ENCODE results near the gene CAPN7.

The CAPN7 gene

DNA sequence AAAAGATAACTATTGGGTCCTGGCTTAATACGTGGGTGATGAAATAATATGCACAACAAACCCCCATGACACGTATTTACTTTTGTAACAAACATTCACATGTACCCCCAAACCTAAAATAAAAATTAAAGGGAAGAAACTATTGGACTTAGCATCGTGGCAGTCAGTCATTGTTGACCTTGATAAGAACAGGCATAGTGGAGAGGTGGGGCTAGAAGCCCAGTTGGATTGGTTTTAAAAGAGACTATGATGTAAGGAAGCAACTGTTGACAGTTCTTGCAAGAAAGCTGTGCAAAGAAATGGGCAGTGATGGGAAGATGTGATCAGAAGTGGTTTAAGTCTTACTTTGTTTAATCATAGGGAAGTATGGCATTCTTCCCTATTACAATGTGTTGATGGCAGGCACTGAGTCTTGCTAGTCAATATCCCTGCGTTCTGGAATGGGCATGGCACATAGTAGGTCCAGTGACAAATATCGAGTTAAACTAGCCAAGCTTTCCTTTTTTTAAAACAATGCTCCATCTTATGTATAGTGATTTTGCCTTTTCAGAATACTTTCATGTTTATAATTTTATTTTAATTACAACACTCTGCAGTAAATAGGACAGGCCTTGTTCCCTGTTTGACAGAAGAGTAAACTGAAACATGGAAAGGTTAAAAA is 37.9 kb downstream of the CAPN7 start:
- no peak for FAIRE-seq
- no peak for DNase-seq (ENCODE audit: insufficient read length, low spot score)

GRCh38 chr3:15246186-15246585 is 40.1 kb downstream of the CAPN7 start:
- FAIRE-seq (no peak), DNase-seq (ENCODE audit: insufficient read length, low spot score) (no peak)

- DNase-seq (ENCODE audit: insufficient read length, low spot score) (no peak), FAIRE-seq (no peak)
Measured at GRCh38 chr3:15253023-15253697, 47.1 kb downstream of the CAPN7 start.

DNA sequence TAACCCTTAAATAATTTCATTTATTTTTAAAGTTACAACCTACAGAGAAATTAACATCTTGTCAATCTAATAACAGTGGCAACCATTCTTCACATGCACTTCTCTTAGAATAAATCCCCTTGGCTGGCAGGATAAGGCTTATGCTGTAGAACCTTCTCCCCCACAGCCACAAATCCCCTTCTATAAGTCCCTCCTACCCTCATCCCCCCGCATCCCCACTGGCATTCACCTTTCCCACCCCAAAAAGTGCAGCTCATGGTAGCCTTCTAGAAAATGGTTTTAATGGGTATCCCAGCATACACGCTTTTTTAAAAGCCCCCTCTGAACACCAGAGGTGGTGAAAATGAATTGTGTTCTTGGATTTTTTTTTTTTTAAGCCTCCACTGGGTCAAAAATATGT is 49.2 kb downstream of the CAPN7 start:
- no peak for DNase-seq (ENCODE audit: insufficient read length, low spot score)
- no peak for FAIRE-seq

DNA sequence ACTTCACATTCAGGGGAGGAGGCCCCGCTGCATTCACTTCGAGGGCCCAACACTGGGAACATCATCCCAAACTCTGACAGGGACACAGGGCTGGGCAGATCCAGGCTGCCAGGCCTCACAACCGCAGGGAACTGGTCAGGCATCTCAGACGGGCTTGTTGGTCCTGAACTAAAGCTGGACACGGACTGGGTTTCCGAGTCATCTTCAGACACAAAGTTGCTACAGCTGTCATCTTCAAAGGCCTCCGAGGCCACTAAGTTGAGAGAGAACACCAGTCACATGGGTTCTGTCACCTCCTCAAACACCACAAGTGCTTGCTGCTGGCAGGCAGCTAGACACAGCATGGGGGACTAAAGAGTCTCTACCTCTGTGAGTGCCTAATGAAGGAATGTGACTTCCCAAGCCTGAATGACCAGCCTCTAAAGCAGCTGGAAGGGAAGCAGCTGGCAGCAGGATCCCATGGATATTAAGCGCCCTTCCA is 50.9 kb downstream of the CAPN7 start:
- FAIRE-seq (no peak), DNase-seq (ENCODE audit: insufficient read length, low spot score) (no peak)

DNA sequence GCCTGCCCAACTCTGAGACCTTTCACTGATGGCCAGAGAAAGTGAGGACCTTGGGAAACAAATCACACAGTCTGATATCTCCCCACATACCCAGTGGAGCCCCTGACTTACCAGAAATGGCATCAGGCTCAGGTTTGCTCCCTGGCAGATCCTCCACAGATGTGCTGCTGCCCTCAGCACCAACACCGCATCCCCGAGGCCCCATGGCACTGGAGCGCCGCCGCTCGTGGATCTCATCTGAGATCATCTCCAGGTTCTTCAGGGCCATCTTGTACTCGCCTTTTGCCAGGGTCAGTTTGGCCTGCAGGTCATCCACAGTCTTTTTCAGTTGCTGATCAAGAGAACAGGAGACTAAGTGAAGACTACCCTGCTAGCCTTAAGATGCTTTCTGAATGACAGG is 52.7 kb downstream of the CAPN7 start:
- no peak for DNase-seq (ENCODE audit: insufficient read length, low spot score)
- no peak for FAIRE-seq

GRCh38 chr3:15260531-15260930 is 54.5 kb downstream of the CAPN7 start:
- no peak for DNase-seq (ENCODE audit: insufficient read length, low spot score)
- no peak for FAIRE-seq

- FAIRE-seq: no peak
- DNase-seq (ENCODE audit: insufficient read length, low spot score): no peak
Measured at GRCh38 chr3:15261274-15261673, 55.2 kb downstream of the CAPN7 start.

DNA sequence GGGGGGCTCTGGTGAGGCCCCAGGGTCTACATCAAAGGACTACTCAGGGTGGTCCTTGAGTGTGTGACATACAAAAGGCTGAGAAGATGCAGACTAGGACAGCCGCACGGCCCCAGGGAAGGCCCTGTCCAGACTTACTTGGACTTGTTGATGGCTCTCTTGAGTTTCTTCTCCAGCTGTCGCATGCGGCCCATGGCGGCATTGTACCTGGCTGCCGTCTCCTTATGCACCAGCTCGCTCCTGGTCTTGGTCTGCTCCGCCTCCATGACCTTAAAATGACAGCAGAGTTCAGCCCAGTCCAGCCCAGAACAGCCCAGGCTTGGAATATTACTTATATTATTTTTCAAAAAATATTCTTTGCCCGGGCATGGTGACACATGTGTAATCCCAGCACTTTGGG is 56.0 kb downstream of the CAPN7 start:
- no peak for FAIRE-seq
- no peak for DNase-seq (ENCODE audit: insufficient read length, low spot score)

GRCh38 chr3:15263120-15263519 is 57.1 kb downstream of the CAPN7 start:
- no peak for FAIRE-seq

GRCh38 chr3:15263926-15264325 is 57.9 kb downstream of the CAPN7 start:
- no peak for DNase-seq (ENCODE audit: insufficient read length, low spot score)
- no peak for FAIRE-seq

More at GRCh38 chr3:15263120-15263519, 57.1 kb downstream of the CAPN7 start:
- no peak for DNase-seq (ENCODE audit: insufficient read length, low spot score)

GRCh38 chr3:15264486-15264885 is 58.4 kb downstream of the CAPN7 start:
- FAIRE-seq (no peak), DNase-seq (ENCODE audit: insufficient read length, low spot score) (no peak)

GRCh38 chr3:15265655-15266509 is 59.8 kb downstream of the CAPN7 start:
- FAIRE-seq (no peak), DNase-seq (ENCODE audit: insufficient read length, low spot score) (no peak)

DNA sequence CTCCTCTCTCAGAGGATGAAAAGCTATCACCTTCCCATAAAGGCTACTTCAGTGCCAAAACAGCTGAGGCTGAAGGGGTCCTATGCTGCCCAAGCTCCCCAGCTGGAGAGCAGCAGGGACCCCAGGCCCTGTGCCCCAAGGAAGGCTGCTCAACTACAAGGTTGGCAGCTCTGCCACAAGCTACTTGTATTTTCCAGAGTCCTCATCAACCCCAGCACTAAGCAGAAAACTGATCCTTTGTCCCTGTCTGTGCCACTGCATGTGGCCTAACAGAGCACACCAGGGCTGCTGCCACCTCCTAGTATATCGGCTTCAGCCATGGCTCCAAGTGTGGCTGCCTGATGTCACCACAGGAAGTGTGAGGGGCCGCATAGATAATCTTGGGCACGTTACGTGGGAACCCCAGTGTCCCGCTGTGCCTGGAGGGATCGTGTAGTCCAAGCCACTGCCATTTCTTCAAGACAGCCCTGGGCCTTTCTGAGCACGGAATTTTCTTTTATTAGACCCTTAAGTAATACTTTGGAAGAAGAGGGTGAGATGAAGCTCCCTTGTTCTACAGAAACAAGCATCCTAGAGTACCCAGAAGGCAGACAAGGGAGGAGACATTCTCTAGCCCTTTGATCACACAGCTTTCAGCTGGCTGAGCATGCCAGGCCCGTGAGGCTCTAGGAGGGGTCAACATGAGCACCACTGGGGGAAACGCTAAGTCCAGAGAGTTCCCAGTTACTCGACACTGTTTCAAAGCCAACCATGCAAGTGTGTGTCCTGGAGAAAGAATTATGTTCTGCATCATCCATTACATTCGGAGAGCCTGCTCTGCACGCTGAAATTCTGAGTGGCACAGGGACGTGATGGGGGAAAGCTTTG is 60.7 kb downstream of the CAPN7 start:
- no peak for DNase-seq (ENCODE audit: insufficient read length, low spot score)

GRCh38 chr3:15267502-15267901 is 61.5 kb downstream of the CAPN7 start:
- DNase-seq (ENCODE audit: insufficient read length, low spot score) (no peak), FAIRE-seq (no peak)

More for the DNA sequence above, 60.7 kb downstream of the CAPN7 start:
- FAIRE-seq: no peak

DNA sequence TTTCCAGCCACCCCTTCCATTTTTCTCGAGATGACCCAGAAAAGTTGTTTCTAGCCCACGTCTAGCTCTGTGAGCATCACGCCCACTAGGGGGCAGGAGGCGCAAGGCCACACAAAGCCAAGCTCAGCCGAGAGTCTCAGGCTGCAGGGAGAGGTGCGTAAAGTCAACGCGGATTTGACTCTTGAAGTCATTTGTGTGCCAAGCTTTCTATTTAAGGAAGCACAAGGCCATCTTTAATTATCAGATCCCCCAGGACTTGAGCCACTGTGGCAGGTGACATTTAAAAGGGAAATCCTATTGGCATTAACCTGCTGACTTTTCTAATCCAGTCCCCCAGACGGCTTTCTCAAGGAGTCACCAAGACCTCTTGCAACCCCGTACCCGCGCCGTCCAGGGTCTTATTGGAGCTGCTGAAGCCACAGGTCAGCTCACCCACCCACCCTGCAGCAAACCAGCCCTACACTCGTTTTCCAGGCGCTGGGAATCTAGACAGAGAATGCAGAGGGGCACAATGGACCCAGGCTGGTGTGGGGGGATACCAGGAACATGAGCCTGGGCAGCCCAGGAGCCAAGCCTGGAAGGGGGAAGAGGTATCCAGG is 62.1 kb downstream of the CAPN7 start:
- peak; percentile 86 for FAIRE-seq
- peak; percentile 73 for DNase-seq (ENCODE audit: insufficient read length, low spot score)

GRCh38 chr3:15269091-15269989 is 63.3 kb downstream of the CAPN7 start:
- peak; percentile 51 for DNase-seq (ENCODE audit: insufficient read length, low spot score)
- no peak for FAIRE-seq

GRCh38 chr3:15271030-15271429 is 65.0 kb downstream of the CAPN7 start:
- FAIRE-seq (no peak), DNase-seq (ENCODE audit: insufficient read length, low spot score) (no peak)

DNA sequence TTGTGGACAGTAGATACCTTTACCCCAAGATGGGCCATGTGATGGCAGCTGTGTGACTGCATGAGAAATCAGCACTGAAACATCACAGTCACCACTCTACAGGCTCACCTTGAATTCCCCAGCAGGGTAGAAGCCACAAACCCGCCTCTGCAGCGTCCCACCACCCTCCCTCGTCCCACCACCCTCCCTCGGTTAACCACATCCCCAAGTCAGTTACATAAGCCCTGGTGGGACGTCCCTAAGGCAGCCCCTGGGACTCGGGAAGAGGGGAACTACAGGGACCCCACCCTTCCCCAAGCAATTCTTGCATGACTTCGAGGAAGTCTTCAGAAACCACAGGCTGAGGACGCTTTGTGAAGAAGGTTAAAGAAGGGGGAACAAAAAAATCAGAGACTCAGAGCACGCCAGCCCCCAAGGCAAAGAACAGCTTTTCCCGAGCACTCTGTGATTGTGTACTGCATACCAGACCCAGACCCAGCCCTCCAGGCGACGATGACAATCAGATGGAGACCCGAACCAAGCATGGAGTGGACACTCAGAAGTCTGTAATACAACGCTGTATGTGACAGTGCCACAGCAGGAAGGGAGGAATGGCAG is 65.8 kb downstream of the CAPN7 start:
- FAIRE-seq (peak; percentile 59), DNase-seq (ENCODE audit: insufficient read length, low spot score) (peak; percentile 24)

Measured in GM19239 (cell line).